ENCODE results near the gene FGF8.
A peak's percentile ranks its signal among the peaks of the same experiment; 100 is the strongest.

Gene FGF8

DNA sequence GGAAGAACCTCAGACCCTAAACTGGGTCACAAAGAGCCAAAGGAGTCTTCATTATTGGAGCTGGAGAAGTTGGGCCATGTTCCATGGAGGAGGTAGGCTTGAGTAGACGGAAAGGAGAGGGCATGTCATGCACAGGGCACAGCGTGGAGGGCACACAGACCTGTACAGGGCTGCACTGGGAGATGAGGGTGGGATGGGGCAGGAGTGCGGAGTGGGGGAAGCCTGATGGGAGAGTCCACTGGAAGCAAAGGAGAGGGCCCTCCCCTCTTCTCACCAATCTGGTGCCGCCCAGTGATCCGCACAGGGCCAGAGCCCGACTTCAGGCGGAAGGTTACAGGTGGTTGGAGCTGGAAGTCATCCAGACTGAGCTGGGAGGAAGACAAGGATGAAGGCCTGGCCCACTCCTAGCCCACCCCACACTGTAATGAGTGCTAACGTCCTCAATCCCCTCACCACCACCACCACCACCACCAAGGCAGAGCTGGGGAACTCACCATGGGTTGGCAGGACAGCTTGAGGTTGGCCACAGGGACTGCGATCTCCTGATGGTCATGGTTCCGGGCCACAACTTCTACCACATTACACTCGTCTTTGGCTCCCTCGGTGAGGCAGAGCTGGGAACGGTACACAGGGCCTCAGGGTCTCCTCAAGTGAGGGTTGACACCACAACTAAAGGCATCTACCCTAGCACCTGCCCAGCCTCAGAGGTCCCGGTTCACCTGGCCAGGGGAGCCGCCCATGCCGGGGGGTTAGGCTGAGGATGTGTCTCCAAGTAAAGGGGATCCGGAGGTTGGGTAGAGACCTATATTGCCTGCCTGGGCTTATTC lies 6.3 kb upstream of the FGF8 start:
- DNase-seq (ENCODE audit: low read depth, low spot score): no peak

DNA sequence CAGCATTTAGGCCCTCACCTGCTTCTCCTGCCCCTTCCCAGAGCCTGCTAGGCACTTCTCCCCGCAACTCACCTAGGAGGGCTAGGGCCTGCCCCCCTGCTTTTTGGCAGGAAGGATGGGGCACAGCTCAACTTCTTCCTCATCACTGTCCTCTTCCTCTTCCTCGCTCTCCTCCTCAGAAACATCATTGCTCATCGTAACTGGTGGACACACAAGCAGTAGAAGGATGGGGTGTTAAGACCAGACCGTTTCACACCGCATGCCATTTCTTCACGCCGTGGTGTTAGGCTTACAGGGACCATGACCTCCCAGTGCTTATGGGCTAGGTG lies 5.7 kb upstream of the FGF8 start:
- no peak for DNase-seq (ENCODE audit: low read depth, low spot score)

DNA sequence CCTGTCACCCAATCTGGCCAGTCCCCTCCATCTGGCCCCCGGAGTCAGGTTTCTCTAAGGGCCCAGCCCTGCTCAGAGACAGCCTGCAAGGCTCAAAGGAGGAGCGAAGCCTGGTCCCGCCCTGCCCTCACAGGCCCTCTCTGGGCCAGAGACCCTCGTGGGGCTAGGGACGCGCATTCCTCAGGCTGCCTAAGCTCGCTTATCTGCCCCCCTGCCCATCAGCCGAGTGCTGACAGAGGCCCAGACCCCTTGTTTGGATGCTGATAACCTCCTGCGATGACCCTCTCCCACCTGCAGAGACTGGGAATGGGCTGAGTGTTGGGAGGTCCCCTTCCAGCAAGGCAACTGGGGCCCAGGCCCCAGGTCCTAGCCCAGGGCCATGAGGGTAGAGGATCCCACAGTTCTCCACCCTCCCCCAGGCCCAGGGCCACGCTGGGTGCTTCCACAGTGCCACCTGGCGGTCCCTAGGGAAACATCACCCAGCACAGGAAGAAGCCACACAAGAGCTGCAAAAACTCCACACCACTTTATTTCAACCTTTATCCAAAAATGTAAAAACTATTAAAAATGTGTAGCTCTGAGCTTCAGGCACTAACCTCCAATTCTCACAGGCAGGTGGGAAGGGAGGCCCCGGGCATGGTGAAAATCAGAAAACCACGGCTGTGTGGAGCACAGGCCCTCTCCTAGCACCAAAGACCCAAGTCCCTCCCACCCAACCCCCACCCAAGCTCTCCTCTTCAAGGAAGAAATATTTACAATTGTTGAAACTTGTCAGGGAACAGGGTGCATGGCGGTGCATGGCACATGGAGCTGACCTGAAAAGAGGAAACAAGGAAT lies 5.1 kb upstream of the FGF8 start:
- DNase-seq (ENCODE audit: low read depth, low spot score): peak; percentile 54

DNA sequence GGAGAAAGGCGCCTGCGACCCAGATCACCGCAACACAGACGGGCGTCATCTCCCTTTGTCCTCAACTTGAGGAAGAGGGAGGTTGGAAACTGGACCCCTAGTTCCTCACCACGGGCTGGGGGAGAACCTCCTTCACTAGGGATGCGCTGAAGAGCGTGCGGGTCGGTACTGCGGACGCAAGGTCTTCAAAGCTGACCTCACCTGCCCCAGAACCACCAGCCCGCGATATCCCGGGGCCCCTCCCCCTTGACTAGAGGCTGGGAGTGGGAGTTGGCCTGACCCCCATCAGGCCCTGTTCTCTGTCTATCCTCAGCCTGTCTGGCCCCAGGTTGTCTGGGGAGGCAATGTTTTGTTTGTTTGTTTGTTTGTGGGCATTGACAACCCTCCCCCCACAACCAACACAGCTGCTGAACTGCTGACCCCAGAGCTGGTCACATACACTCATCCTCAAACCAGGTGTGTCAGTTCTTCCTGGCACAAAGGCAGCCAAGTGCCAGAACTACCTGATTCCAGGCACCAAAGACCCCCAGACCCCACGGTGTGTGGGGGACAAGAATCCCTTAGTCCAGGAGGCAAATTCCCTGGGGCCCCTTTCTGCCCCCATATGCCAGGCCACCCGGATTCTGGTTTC lies 4.4 kb upstream of the FGF8 start:
- DNase-seq (ENCODE audit: low read depth, low spot score): no peak

DNA sequence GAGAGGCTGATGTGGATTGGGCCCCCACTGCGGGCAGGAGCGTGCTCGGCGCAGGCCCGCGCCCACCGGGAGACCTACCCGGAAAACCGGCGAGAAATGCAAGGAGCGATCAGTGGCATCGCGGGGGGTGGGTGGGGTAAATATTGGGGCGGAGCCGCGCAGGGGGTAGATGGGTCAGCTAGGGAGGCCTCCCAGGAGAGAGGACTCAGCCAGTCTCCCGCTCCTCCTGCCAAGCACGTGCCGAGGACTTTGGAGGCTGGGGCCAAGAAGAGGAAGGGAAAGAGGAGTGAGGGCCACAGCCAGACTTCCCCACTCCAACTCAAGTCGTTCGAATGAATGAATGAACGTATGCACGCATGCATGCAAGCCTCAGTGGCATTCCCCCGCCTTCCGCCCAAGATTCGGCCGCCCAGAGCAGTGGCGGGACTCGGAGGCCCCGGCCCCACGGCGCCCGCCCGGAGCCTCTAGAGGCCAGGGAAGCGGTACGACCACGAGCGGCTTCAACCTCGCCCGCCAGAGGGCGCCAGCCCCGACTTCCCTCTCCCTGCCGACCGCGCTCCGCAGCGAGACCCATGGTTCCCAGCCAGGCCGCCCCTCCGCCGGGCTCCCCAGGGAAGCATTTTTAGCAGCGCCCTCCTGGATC lies 3.8 kb upstream of the FGF8 start:
- DNase-seq (ENCODE audit: low read depth, low spot score): peak; percentile 69

DNA sequence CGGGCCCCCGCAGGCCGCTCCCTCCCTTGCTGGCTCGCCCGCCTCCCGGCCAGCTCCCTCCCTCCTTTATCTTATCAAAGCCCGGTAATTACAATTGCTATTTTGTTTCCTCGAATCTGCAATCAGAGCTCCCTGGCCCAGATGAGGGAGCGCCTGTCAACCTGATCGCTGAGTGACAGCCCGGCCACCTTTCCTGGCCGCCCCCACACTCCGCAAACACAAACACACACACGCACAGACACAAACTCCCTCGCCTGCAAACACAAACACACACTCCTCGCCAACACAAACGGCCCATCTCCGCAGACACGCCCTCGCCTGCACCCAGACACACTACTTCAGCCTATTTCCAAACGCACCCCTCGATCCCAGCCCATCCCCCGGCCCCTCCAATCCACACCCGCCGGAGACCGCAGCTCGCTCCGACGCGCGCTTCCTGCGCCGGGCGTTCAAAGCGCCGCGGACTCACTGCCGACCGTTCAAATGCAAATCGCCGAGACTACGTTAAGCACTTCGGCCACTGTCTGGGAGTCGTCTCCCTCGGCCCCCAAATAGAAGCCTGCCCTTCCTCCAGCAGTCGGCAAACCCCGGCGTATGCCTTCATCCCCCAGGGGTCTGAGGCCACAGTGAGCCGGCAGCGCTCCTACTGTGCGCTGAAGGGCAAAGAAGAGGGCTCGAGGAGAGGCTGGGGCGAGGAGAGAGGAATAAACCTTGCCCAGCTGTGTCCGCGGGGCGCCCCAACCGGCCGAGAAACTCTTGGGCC lies 3.0 kb upstream of the FGF8 start:
- DNase-seq (ENCODE audit: low read depth, low spot score): no peak

DNA sequence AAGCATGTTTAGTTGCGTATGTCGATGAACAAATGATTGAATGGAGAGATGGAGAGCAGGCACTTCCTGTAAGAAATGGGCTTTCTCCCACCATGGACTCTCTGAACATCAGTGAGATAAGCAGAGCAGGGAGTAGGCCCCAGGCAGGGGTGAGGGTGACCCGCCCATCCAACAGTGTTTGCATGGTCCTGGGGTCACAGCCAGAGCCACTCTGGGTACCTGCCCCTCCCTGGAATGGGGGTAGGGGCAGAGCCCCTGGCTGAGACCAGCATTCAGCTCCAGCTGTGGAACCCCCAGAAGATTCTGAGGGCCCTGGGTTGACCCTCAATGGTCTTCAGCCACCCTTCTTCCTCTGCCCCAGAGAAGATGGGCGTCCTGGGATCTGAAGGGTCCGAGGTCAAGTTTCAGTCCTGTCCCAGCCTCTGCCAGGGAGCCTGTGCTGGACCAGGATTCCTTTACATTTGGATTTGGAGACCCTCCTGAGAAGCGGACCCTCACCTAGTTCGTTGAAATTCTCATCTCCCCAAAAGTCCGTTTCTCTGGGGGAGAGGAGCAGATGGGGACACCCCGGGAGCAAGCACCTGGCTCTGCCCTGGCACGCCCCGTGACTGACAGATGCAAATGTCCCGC lies 2.4 kb upstream of the FGF8 start:
- DNase-seq (ENCODE audit: low read depth, low spot score): no peak

DNA sequence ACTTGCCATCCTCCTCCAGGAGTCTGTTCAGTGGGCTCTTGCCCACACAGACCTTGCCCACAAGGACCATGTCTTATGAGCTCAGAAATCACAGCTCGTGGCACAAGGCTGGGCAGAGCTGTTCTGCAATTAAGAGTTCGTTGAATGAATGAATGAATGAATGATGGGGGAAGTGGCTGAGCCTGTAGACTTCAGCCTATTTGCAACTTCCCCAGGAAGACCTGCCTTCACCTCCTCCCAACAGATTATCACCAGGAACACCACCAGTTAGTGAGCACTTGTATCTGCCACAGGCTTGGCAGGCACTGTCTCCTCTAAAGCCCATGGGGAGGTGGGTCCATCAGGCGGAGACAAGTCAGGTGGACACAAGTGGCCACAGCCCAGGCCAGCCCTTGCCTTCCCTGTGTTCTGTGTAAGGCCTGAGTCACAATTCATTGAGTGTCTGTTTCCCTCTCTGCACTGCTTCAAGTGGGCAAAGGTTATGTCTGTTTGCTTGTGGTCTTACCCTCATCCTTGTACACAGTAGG lies 1.8 kb upstream of the FGF8 start:
- no peak for DNase-seq (ENCODE audit: low read depth, low spot score)

DNA sequence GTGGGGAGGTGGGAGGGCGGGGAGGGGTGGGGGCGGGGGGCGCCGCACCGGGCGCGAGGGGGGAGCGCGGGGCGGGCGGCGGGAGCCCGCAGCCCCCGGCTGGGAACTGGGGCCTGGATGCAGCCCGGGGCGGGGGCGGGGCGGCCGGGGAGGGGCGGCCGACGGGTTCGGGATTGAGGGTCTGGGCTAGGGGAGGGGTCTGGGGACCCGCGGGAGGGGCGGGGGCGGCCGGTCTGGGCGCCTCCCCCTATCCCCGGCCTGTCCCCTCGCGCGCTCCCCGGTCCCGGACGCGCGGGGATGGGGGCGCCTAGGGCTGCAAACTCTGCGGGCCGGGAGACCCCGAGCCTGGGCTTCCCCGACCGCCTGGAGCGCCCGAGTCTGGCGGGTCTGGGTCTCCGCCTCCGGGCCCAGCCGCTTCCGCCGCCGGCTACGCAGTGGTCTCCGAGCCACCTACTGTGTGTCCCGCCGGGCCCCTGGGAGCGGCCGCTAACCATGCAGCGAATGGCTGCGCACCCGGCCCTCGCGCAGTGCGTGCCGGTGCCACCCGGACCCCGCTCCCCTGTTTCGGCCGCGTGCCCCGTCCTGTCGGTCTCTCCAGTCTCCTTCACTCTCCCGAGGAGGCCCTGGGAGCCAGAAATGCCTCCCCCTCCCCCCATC lies 375 bp upstream of the FGF8 start:
- no peak for DNase-seq (ENCODE audit: low read depth, low spot score)

DNA sequence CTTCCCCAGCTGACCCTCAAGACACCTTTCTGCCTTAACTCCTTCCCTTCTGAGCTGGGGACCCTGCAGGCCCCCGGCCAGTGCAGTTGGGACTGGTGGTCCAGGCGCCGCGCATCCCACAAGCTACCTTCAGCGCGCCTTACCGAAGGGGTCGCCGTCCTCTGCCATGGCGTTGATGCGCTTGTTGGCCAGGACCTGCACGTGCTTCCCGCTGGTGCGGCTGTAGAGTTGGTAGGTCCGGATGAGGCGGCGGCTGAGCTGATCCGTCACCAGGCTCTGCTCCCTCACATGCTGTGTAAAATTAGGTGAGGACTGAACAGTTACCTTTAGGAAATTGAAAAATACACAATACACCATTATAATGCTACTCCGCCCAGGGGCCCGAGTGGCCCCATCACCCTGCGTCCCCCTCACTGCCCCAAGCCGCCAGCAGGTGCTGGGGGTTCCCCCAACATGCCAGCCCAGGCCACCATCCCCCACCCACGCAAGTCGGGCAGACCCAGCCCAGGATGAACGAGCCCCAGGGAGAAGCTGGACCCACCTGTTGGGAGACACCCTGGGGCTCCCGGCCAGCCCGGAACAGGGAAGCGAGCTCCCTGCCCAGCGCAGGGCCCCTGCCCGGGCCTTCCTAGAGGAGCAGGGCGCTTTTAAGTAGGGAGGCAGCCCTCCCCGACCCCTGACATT lies 1.2 kb downstream of the FGF8 start:
- DNase-seq (ENCODE audit: low read depth, low spot score): no peak

DNA sequence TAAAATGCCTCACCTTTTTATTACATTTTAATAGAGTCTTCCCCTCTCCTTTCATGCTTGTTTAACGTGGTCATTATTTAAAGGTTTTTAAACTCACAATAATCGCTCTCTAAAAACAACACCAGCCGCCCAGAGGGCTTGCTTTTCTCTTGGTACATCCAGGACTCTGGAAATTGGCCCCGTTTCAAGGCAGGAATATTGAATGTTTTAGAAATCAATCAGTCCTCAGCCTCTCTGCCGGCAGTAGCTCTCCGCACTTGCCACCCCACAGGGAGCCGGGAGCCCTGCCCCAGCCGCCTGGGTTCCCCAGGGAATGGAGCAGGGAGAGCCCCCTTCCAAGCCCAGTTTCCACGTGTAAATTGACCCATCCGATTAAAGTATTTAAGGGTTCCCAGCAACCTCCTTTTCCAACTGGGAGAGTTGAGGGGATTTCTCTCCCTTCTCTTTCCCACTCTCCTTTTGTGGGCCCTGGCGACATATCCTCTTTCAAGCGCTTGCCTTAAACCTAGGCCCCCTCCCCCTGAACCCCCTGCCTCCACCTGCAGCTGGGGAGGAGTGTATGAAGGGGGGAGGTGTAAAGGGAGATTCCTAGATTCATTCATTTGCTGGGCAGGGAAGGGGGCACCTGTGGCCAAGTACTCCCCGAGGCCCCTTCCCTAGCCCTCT lies 1.9 kb downstream of the FGF8 start:
- no peak for DNase-seq (ENCODE audit: low read depth, low spot score)

DNA sequence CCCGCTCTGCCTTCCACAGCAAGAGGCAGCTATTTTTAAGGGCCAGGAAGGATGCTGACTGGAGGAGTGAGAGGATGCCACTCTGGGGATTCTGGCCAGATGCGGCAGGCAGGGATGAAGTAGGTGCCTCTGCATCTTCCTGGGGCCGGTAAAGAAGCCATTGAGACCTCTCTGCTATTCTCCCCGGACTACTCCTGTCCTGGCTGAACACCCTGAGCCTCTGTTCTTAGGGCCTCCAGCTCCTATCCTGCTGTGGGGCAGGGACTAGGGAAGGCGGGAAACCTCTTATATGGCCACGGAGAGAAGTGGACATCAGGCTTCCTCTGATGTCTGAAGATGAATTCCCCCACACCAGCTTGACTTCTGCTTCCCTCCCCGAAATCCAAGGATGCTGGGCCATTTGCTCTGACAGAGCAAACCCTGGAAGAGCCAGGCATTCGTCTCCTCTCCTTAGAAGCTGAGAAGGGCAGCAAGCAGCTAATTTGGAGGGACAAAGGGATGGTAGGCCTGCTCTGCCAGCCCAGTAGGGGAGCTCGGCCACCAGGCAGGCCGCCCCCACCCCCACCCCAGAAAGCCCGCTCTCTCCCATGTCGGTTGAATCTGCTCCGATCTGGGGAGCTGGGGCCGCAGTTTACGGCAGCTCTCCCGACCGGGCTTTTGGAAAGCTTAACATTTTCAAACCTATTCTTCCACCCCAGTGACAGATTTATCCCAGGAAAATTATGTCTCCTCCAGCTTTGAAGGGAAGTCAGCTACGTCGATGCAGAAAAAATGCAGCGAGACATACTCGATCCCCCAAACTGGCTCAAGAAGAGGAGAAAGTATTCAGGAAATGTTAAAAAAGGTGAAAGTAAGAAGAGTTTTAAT lies 2.8 kb downstream of the FGF8 start:
- no peak for DNase-seq (ENCODE audit: low read depth, low spot score)

DNA sequence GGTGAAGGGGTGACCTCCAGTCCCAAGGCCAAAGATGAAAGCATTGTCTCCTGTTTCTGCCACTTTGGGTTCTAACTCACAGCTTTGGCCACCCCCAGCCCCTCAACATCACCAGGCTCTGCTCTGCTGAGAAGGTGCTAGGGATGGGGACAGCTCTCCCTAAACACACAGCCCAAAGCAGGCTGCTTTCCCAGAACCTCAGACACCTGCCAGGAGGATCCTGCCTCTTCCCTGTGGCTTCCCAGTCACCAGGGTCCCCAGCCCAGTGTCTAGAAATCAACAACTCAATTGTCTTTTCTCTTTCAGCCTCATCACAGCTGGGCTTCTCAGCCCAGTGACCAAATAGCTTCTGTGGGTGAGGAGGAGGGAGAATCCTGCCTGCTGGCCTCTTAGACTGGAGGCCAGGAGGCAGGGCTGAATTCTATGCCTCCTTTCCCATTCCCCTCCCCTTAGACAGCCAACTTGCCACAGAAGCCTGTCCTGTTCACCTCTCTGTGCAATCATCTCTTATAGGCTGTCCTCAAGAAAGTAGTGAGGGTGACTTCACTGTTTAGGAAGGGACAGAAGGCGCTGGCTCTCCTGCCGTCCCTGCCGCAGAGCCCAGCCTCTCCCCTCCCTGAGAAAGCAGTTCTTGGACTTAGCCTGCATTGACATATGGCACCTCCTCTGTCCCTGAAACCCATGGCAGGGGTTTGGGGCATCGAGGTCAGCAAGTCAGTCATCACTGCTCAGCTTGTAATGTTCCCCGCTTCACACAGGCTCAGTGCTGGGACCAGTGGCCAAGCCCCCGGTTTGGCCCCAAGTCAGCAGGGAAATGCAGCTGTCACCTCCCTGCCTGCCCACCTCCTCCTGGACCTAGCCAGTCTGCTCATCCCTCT lies 3.7 kb downstream of the FGF8 start:
- DNase-seq (ENCODE audit: low read depth, low spot score): no peak

DNA sequence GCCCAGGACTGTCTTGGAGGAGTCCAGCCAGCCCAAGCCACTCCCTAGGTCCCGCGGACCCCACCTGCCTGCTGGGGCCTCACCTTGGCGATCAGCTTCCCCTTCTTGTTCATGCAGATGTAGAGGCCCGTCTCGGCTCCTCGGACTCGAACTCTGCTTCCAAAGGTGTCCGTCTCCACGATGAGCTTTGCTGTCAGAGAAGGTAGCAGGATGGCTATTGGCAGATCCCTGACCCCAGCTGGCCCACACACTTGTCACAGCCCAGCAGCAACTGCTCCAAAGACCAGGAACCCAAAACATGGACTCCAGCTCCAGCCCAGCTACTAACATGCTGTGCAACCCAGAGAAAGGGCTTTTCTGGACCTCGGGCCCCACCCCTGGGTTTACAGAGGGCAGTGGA lies 4.5 kb downstream of the FGF8 start:
- no peak for DNase-seq (ENCODE audit: low read depth, low spot score)

DNA sequence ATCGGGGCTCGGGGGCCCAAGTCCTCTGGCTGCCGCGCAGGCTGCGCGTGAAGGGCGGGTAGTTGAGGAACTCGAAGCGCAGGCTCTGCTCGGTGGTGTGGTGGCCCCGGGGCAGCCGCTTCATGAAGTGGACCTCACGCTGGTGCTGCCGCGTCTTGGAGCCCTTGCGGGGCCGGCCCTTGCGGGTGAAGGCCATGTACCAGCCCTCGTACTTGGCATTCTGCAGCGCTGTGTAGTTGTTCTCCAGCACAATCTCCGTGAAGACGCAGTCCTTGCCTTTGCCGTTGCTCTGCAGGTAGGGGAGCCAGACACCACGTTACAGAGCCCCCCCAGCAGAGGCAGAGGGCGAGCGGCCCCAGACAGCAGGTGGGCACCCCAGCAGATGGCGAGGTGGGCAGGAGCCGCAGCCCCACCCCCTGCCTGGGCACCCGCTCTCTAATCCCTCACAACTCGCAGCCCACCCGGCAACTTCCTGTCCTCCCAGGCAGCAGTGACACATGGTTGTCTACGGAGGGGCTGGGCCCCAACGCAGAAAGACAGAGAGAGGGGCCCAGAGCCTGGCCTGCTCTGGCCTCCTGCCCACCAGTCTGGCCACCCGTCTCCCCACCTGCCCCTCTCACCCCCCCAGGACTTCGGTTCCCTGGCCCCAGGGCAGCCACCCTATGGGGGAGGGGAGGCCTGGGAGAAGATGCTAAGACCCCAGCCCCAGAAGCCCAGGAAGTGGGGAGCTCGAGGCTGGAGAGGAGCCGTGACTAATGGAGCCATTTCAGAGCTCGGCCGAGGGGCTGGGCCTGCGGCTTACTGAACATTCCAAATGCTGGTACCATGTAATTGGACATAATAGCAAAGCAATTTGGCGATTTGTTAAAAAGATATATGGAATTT lies 5.3 kb downstream of the FGF8 start:
- DNase-seq (ENCODE audit: low read depth, low spot score): no peak

DNA sequence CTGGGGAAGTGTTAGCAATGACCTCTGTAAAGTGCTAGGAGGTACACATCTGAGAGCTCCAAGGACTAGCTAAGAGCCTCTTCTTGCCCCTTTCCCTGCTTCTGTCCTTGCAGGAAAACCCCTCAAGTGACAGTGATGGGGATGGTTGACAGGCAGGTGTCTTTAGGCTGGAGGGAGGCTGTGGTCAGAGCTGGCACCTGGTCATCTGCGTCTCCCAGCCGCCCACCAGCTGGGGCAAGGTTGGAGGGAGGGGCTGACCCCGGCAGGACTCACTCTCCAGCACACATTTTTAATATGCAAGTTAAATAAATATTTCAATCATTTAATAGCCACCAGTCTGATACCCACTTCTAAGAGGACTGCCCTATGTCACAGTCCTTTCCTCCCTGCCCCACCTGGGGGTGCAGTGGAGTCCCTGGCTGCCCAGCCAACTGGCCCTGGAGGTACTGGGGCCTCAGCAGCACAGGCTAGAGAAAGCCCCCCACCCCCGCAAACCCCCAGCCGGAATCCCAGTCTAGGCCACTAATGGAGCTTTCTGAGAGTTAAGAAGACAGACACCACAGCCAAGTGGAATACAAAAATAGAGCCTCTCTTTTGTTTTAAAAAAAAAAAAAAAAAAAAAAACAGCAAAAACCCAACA lies 6.3 kb downstream of the FGF8 start:
- no peak for DNase-seq (ENCODE audit: low read depth, low spot score)

Data from activated naive CD8-positive, alpha-beta T cell treated with anti-CD3 and anti-CD28 coated beads, Interleukin-2, amount 50 U/mL, for 16 hours (primary cell).